ENCODE measurements around the gene LRRC58.
"Not testable (repeated sequence)": the region's sequence is repeated elsewhere in the genome, so short reads cannot be mapped to it uniquely, and the experiment has no call there.

The LRRC58 gene

DNA sequence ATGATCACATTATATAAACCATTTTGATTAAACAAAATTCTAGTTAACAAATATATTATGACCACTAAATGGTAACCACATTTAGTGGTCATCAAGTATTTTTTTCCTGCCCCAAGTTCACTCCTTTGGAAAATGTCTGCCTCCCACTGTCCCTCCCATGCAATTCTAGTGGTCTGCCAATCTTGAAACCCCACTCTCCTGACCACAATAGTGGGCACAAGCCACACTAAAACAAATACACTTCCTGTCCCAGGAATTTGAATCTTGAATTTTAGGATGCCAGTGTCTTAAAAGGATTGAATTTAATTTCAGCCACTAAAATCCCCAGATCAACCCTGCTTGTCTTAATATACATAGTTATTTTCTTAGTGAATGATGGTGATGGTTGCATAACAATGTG lies 50.2 kb downstream of the LRRC58 start:
- no peak overlapping the region for H3K4me3 ChIP-seq (ENCODE audit: low read length)
- DNase-seq (ENCODE audit: low read depth): no peak
- TF ChIP-seq, protein P1, sequence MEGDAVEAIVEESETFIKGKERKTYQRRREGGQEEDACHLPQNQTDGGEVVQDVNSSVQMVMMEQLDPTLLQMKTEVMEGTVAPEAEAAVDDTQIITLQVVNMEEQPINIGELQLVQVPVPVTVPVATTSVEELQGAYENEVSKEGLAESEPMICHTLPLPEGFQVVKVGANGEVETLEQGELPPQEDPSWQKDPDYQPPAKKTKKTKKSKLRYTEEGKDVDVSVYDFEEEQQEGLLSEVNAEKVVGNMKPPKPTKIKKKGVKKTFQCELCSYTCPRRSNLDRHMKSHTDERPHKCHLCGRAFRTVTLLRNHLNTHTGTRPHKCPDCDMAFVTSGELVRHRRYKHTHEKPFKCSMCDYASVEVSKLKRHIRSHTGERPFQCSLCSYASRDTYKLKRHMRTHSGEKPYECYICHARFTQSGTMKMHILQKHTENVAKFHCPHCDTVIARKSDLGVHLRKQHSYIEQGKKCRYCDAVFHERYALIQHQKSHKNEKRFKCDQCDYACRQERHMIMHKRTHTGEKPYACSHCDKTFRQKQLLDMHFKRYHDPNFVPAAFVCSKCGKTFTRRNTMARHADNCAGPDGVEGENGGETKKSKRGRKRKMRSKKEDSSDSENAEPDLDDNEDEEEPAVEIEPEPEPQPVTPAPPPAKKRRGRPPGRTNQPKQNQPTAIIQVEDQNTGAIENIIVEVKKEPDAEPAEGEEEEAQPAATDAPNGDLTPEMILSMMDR (conservative IDR thresholded peaks at IDR 0.05; ENCODE audit: low read length): no peak

DNA sequence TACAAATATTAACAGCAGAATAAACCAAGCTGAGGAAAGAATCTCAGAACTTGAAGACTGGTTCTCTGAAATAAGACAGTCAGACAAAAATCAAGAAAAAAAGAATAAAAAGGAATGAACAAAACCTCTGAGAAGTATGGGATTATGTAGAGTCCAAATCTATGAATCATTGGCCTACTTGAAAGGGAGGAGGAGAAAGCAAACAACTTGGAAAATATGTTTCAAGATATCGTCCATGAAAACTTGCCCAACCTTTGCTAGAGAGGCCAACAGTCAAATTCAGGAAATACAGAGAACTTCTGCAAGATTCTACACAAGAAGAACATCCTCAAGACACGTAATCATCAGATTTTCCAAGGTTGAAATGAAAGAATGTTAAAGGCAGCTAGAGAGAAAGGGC lies 57.6 kb downstream of the LRRC58 start:
- peak; percentile 12 for DNase-seq (ENCODE audit: low read depth)
- H3K4me3 ChIP-seq (ENCODE audit: low read length): not testable (repeated sequence)

DNA sequence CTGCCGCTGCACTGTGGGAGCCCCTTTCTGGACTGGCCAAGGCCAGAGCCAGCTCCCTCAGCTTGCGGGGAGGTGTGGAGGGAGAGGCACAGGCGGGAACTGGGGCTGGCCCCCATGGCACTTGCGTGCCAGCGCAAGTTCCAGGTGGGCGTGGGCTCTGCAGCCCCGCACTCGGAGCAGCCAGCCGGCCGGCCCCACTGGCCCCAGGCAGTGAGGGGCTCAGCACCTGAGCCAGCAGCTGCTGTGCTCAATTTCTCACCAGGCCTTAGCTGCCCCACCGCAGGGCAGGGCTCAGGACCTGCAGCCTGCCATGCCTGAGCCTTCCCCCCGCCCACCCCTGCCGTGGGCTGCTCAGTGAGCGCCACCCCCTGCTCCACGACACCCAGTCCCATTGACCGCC lies 59.5 kb downstream of the LRRC58 start:
- no peak overlapping the region for H3K4me3 ChIP-seq (ENCODE audit: low read length)
- TF ChIP-seq, protein P1 (conservative IDR thresholded peaks at IDR 0.05; ENCODE audit: low read length): no peak
- DNase-seq (ENCODE audit: low read depth): no peak

DNA sequence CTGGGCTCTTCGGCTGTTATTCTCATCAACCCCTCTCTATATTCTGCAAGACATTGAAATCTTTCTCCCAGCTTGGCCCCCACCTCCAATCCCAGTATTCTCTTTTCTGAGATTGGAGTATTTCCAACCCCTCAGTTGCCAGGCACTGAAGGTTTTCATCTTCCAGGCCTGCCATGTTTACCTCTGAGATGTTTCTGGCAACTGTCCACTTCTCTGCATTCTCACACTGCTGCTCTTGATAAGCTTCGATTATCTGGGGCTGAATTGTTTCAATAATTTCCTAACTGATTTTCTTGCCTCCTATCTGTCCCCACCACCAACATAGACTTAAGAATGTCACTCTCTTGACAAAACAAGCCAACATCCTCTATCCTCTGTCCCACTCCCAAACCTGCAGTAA lies 62.7 kb downstream of the LRRC58 start:
- TF ChIP-seq, protein P1 (conservative IDR thresholded peaks at IDR 0.05; ENCODE audit: low read length): no peak
- DNase-seq (ENCODE audit: low read depth): no peak
- no peak overlapping the region for H3K4me3 ChIP-seq (ENCODE audit: low read length)

DNA sequence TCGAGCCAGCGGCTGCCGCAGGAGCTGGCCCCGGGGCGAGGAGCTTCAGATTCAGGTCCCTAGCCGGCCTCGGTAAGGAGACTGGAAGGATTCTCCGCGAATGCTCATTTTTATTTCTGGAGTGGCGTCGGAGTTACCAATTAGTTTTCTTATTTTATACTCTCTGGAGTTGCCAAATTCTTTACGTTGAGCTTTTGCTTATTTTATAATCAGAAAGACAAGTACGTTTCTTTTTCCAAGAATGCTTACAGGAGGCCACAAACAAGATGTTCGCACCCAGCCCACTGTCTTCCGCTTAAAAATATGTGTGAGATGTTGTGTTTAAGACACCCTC lies 63.7 kb downstream of the LRRC58 start:
- TF ChIP-seq, protein P1 (conservative IDR thresholded peaks at IDR 0.05; ENCODE audit: low read length): no peak
- DNase-seq (ENCODE audit: low read depth): no peak
- peak overlapping the region; percentile 50 for H3K4me3 ChIP-seq (ENCODE audit: low read length)

DNA sequence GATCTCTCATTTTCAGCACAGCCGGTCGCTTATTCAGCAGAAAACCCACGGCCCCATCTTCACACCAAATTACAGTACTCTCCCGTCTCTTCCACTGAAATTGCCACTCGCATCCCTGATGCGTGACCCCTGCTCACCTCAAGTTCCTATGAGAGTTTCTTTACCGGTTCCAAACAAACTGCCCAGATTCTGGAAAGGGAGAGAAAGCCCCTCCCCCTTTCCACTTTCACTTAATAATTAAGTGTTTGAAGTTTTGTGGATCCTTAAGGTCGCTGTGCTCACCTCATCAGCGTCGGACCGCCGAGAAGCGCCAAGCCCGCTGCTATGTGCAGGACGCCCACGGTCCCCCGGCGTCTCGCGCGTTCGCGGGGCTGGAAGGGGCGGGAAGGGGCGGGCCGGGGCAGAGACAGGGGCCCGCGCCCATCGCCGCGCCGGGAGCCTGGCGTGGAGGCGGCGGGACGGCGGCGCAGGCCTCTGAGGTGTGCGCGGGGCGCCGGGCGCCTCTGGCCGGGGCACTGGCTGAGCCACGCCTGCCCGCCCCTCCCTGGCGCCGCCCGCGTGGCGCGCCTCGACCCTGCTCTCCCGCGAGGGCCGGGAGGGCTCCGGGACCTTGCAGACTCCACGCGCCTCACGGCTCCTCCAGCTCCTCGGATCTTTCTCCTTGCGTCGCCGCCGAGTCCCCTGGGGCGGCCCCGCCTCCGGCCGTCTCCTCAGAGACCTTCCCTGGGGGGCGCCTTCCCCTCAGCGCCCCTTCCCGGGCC lies 64.2 kb downstream of the LRRC58 start, which contains the start of gene GPR156:
GPR156 (minus strand) TSS at position 476 of the 761 bp plus-strand sequence. CDS start 41,124 bp downstream, outside the sequence.
- TF ChIP-seq, protein P1 (conservative IDR thresholded peaks at IDR 0.05; ENCODE audit: low read length): no peak
- H3K4me3 ChIP-seq (ENCODE audit: low read length): peak within 1 kb of the TSS; percentile 63
- DNase-seq (ENCODE audit: low read depth): peak; percentile 9

DNA sequence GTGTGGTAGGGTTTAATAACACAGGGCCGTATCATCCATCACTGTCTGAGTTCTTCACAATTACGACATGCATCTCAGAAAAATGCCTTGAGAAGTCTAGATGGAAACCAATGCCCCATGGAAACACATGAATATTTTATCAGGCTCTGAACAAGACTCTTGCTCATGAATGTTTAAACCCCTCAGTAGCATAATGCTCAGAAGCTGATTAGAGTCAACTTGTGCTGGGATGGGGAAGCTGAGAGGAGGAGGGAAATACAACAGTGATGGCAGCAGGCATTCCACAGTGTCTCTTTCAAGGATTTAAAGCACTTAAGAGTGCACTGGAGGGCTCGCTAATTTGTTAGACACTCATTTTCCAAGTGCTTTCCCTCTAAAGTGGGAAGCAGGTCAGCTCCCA lies 67.9 kb downstream of the LRRC58 start:
- TF ChIP-seq, protein P1 (conservative IDR thresholded peaks at IDR 0.05; ENCODE audit: low read length): no peak
- H3K4me3 ChIP-seq (ENCODE audit: low read length): no peak overlapping the region
- DNase-seq (ENCODE audit: low read depth): no peak
